Heart left ventricle (tissue), 13 donors: ENCODE data around the gene HOOK1.

ENCODE experiments used
- POLR2A ChIP-seq, 2 donors: fragments of 450-650 bp; IDR thresholded peaks; one replicate each; pipeline ENCODE4 v1.6.1; 2017; ENCODE audit warnings: antibody characterized with exemption in 2 of 2, mild to moderate bottlenecking in 2 of 2, moderate library complexity in 2 of 2
- TF ChIP-seq, protein P1 (sequence below), 12 donors: fragments of 200-600 bp; sonication (generic) in 4 of 12; IDR thresholded peaks; one replicate each; pipeline versions ENCODE4 v1.5.0 to v1.8.0; 2018 to 2022; ENCODE audit warnings: antibody characterized with exemption in 12 of 12, mild to moderate bottlenecking in 5 of 12
- donor health status: ischemic (EF 13 %, LVEDD 7.1; RV severe dilation, severe dysfunction).
- donor health status: DM: no; HTN: yes; CAD: no.
- donor health status: DM: no; HTN: no; CAD: no.
- donor health status: ischemic (EF 25% LVEDD 6.9; RV normal size, moderate dysfunction).
- donor health status: ischemic (EF 25% LVEDD 5.7; RV mildly dilated, moderate dysfunction).
- donor health status: ischemic (EF 35%, LVEDD 5.7; RV mildly dilated, moderate dysfunction).
- donor health status: nonischemic (EF 11% LVEDD 7.7; RV severe dilation, severe dysfunction).
- donor health status: DM: yes; HTN: yes; CAD: no.
- donor health status: PGD.
- donor health status: ischemic (EF 29% LVEDD 5.4; RV normal size, mild dysfunction).
- donor health status: nonischemic (EF 23%, LVEDD 6.1; RV moderate dilation, normal function).

DNA sequence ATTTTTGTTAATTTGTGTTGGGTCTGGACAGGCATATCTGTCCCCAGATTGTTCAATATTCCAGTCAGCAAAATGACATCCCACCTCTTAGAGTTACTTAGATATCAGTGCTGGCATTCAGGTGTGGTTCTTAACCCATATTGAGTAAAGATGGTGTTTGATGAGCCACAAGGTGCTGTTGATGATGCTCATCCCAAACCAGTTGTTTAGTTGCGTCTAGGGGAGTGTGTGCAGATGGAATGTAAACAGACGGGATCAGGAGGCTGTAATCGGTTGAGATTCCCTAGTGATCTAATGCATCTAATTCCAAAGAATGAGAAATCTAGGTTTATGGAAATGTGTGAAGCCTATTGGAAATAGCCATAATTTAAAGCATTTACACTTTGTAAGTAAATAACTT lies 1.1 kb downstream of the HOOK1 start:
- TF ChIP-seq, protein P1, sequence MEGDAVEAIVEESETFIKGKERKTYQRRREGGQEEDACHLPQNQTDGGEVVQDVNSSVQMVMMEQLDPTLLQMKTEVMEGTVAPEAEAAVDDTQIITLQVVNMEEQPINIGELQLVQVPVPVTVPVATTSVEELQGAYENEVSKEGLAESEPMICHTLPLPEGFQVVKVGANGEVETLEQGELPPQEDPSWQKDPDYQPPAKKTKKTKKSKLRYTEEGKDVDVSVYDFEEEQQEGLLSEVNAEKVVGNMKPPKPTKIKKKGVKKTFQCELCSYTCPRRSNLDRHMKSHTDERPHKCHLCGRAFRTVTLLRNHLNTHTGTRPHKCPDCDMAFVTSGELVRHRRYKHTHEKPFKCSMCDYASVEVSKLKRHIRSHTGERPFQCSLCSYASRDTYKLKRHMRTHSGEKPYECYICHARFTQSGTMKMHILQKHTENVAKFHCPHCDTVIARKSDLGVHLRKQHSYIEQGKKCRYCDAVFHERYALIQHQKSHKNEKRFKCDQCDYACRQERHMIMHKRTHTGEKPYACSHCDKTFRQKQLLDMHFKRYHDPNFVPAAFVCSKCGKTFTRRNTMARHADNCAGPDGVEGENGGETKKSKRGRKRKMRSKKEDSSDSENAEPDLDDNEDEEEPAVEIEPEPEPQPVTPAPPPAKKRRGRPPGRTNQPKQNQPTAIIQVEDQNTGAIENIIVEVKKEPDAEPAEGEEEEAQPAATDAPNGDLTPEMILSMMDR (IDR thresholded peaks at IDR 0.05): no peak
- TF ChIP-seq POLR2A (IDR thresholded peaks at IDR 0.05): no peak
